ENCODE results near the gene AMDHD2.

AMDHD2 gene

DNA sequence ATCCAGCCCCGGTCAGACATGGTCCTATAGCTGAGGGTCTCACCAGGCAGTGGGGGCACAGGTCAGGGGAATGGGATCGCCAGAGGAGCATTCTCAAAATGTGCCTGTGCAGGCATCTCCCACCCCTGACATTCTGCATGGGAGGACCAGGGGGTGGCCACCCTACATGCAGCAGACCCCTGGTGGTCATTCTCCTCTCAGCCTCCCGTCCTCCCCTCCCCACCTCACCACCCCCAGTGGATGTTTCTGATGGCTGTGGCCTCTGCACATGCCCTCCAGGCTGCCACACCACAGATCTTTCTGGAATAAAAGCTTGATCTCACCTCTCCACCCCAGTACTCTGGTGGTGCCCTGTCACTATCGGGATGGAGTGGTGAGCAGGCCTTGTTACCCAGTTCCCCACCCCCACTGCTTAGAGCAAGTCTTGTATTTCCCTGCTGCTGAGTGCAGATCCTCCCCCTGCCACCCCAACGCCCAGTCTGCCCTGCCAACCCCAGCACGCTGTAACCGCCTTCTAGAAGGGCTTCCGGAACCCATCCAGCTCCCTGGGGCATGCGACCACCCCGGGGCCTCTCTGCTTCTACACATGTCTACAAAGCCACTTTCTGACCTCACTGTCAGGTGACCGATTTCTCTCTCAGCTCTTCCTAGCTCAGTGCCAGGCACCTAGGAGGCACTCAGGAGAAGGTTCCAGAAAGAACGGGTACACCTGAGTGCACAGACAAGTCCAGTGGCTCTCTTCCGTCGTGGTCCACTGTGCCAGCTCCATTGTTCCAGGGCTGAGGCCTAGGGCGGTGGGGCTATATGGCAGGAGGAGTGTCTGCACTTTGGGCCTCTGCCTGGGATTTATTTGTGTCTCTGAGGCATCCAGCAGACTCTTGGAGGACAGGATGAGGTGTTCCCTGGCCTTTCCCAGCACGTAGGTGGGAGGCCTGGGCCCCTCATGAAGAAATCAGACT is 36.0 kb upstream of the AMDHD2 start:
- DNase-seq = no peak

DNA sequence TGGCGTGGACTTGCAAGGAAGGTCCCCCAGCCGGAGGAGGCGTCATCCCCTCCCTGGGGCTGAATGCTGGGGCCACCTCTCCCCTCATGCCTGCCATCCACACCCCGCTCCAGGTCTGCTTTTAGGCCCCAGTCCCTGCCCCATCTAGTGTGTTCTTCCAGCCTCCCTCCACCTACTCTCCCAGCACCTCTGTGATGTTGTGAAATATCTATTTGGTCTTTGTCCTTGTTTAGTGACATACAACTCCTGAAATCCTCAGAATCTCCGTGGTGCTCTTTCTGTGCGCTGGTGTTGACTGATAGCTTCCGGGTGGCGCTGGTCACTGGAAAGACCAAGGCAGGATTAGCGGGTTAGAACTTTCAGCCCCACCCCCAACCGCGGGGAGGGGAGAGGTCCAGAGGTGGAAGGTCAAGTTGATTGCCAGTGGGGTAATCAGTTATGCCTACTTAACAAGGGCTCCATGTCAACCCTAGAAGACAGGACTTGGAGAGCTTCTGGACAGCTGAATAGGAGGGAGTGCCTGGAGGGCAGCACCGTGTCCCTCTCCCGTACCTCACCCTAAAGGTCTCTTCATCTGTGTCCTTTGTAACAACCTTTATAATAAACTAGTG is 35.2 kb upstream of the AMDHD2 start:
- no peak for DNase-seq

DNA sequence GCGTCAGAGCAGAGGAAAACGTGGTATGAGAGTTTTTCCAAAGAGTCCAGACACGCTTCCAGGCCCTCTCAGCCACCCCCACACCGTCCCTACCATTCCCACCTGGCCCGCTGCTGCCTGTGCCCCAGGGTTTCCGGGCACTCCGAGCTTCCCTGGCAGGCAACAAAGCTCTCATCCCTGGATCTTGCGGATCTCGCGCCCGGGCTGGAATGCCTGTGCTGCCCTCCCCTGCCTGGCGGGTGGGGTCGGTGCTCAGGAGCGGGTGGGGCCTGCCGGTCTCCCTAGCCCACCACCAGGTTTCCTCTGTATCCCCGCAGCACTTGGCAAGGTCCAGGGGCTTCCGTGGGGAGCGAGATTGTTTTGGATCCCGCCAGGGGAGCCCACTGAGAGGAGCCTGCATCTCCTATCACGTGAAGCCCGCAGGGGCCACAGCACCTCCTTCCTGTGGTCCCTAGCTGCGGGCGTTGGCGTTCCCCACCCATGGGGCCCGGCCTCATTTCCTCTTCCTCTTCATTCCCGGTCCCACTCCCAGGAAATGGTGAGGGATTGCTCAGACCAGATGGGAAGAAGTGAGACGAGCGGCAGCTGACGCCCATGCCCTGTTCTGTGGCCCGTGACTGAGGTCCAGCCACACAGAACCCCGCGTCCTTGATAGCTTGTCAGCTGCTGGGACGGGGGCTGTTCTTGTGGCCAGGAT is 34.2 kb upstream of the AMDHD2 start:
- no peak for DNase-seq

DNA sequence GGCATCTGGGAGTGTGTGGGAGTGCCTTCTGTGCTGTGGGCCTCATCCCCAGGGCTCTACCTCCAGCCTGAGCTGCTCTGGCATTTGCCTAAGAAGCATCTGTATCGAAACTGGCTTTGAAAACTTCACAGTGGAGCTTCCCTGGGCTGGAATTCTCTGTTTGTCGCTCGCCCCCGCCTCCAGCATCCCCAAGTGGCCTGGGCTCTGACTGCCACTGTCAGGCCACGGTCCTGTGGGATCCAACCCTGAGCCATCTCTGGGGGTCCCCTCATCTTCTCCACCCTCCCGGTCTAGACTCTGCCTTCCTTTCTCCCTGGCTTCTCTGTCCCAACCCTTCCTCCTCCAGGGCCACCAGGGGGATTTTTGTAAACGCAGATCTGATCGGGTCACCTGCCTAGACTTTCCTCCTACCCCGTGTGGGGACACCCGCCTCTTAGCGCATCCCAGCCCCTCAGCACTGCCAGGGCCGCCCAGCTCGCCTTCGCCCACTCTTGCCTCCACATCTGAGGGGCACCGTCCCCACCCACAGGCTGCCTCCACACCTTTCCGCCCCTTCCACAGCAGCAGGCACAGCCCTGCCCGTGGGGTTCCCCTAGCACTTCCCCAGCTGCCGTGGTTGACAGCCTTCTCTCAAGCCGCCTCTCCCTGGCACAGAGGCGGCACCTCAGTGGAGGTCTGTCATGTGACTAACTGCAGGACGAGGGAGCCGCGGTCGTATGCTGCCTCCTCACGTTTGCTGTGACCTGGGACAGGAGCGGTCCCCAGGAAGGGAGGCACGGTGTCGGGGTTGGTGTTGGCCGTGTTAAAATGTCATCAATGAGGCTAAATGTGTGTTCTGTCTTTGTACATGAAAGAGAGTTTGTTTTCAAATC is 33.3 kb upstream of the AMDHD2 start:
- DNase-seq = peak; percentile 54

DNA sequence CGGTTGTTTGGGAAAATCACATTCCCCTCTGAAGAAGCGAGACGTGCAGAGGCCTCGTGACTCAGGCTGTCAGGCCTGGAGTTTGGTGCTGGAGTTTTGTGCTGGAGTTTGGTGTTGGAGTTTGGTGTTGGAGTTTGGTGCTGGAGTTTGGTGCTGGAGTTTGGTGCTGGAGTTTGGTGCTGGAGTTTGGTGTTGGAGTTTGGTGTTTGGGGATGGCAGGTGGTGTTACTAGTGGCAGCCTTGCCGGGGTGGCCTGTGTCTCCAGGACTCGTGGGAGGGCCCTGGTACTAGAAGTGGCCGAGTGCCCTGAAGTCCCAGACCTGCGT is 32.7 kb upstream of the AMDHD2 start:
- DNase-seq = no peak

DNA sequence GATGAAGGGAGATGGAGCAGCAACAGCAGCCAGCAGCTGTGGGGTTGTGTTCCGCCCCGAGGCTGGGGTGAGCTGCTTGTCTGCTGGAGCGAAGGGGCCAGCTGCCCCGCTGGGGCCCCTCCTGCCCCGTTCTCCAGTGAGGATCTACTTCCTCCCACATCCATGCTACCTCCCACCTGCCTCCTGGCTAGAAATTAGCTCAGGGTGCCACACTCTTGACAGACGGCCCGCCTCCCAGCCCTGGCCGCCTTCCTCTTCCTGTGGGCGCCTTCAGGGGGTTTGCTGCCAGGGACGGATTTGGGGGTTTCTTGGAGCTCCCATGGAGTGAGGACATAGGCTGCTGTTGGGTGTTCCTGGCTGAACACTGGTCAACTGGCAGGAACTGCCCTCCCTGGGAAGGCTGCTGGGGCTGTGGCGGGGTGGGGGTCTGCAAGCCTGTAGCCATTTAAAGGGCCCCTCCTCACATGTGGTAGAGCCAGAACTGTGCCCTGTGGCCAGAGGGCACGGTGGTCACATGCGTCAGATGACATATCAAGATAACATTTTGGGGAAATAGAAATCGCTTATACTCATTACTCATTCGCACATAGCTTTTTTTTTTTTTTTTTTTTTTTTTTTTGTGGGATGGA is 32.2 kb upstream of the AMDHD2 start:
- DNase-seq = peak; percentile 55

DNA sequence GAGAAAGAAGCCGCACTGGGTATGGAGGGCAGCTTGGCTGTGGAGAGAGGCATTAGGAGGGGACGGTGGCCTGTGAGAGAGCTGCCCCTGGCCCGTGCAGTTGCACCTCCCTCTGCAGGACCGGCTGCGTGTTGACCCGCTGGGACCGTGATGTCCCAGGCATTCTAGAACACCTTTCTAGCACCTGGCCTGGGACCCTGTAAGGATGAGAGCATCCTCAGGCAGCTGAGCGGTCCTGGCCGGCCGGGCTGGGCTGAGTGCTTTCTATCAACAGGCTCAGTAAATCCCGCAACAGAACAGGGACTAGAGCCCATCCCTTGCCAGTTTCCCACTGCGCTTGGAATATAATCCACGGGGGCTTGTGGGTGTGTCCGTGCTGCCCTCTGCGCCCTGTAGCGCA is 30.6 kb upstream of the AMDHD2 start:
- no peak for DNase-seq

DNA sequence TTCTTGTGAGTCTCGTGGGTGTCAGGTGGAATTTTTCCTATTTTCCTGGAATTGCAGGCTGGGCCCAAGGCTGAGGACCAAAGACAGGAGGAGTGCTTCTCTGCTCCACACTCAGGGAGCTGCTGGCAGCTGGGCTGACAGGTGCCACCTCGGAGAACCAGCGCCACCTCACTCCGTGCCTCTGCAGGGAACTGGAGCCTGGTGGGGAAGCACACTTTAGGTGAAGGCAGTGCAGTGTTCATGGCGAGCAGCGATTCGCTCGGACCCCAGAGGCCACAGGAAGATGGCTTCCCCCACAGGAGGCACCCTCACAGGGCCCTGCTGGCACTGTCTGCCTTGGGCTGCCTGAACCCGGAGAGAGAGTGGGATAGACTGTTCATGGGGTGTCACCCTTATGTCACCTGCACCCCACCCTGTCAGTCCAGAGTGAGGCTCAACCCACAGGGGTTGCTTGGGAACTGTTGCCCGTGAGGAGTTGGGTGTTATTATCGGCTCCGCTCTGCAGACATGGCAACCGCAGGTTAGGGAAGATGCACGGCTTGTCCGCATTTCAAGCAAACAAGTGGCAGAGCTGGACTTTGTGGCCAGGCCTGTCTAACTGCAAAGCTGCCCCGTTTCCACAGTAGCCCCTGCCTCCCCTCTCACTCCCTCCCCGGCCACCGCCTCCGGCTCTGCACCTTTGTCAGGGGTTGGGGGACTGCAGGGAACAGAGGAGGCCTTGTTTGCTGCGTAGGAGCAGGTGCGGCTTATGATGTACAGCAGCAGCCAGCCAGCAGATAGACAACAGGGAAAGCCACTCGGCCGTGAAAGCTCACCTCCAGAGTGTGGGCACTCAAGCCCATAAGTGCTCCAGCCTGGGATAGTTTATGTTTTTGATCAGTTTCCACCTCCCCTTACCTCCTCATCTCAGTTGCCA is 29.7 kb upstream of the AMDHD2 start:
- DNase-seq = no peak

DNA sequence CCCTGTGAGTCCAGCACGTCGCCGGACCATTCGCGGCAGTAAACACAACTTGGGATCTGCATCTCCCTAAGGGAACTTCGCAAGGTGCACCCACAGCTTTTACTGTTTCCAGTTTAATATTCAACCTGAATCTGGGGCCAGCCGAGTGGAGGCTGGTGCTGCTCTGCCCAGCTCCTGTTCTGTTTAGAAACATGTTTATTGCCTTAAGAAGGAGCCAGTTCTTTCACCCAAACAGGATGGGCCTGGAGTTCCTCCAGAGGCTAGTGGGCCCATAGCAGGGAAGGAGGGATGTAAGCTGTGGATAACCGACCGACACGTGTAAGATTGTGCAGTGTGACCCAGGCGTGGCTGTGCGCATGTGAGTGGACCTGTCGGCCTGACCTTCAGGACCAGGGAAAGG is 27.9 kb upstream of the AMDHD2 start:
- DNase-seq = no peak

DNA sequence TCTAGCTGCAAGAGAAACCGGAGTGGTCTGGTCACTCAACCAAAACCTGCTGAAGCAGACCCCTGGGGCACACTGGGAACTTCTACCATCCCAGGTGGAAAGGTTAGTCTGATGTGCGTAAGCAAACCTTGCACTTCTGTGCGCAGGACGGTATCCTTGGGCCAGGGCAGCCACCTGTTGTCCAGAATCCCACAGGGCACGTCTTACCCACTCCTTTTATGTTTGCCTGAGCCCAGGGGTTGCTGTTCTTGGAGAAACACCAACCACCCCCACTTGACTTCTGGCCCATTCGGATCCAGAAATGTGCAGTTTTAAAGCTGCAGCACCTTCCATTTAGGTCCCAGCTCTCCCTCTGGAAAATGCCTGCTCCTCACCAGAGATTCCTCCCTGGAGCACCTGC is 26.6 kb upstream of the AMDHD2 start:
- DNase-seq = no peak

DNA sequence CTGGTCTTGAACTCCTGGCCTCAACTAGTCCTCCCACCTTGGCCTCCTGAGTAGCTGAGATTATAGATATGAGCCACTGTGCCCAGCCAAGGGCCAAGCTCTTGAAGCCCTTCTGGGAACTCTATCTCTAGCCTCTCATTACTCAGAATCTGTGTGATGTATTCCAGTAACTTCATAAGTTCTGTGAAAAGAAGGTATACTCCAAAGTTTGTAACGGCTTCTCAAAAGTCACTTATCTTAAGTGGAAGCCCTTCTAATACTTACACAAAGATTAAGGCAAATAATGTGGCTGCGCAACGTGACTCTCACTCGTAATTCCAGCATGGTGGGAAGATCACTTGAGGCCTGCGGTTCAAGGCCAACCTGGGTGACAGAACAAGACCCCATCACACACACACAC is 25.6 kb upstream of the AMDHD2 start:
- DNase-seq = no peak

DNA sequence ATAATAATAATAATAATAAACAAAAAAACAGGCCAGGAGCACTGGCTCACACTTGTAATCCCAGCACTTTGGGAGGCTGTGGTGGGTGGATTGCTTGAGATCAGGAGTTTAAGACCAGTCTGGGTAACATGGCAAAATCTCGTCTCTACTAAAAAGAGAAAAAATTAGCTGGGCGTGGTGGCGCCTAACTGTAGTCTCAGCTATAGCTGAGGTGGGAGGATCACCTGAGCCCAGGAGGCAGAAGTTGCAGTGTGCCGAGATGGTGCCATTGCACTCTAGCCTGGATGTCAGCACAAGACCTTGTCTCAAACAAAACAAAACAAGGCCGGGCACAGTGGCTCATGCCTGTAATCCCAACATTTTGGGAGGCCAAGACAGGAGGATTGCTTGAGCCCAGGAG is 25.1 kb upstream of the AMDHD2 start:
- DNase-seq = no peak

DNA sequence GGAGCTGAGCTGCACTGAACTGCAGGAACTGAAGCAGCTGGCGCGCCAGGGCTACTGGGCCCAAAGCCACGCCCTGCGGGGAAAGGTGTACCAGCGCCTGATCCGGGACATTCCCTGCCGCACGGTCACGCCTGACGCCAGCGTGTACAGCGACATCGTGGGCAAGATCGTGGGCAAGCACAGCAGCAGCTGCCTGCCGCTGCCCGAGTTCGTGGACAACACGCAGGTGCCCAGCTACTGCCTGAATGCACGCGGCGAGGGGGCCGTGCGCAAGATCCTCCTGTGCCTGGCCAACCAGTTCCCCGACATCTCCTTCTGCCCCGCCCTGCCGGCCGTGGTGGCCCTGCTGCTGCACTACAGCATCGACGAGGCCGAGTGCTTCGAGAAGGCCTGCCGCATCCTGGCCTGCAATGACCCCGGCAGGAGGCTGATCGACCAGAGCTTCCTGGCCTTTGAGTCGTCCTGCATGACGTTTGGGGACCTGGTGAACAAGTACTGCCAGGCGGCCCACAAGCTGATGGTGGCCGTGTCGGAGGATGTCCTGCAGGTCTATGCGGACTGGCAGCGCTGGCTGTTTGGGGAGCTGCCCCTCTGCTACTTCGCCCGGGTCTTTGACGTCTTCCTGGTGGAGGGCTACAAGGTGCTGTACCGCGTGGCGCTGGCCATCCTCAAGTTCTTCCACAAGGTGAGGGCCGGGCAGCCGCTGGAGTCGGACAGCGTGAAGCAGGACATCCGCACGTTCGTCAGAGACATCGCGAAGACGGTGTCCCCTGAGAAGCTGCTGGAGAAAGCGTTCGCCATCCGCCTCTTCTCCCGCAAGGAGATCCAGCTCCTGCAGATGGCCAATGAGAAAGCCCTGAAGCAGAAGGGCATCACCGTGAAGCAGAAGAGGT is 23.7 kb upstream of the AMDHD2 start:
- DNase-seq = no peak

DNA sequence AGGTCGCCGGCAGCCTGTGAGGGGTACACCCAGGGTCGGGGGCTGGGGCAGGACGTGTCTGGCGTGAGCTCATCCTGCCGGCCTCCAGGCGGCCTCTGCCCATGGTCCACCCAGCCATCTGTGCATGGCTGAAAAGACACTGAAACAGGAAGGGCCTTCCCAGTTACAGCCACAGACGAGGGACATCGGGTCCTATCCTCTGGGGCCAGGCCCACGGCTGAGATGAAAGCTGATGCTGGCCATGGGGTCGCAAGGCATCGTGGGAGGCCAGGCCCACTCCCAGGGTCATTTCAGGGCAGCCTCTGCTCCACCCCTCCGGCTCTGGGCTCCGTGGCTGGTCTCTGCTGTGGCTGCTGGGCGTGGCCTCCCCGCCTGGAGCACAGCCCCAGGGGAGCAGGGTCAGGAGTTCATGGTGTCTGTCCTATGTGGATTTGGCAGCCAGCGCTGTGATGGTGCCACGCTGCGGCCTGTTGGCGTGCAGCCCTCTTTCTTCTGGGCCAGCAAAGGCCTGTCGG is 23.0 kb upstream of the AMDHD2 start:
- peak; percentile 61 for DNase-seq

DNA sequence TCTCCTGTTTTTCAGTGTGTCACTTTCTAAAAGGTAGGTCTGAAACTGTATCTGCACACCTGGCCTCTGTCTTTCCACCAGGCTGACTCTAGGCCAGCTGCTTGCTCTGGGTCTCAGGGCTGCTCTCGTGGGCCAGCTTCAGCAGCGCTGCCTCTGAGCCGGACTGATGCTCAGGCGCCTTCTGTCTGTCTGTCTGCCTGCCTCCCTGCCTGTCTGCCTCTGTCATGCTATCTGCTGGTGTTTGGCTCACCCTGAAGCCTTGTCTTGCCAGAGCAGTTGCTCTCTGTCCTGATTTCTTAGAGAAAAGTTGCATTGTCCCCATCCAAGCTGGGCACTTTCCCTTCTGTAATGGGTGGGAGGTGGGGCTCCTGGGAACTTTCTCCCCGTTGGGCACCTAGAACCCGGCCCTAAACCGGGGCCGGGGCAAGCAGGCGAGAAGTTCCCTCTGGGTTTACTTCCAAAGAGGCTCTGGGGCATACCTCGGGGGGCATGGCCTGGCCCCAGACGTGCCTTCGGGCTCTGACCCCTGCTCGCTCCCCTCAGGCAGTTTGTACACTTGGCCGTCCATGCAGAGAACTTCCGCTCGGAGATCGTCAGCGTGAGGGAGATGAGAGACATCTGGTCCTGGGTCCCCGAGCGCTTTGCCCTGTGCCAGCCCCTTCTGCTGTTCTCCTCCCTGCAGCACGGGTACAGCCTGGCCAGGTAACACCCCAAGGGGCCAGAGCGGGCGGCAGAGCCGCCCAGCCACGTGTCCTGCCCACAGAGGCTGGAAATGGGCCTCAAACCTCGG is 22.3 kb upstream of the AMDHD2 start:
- DNase-seq = no peak

DNA sequence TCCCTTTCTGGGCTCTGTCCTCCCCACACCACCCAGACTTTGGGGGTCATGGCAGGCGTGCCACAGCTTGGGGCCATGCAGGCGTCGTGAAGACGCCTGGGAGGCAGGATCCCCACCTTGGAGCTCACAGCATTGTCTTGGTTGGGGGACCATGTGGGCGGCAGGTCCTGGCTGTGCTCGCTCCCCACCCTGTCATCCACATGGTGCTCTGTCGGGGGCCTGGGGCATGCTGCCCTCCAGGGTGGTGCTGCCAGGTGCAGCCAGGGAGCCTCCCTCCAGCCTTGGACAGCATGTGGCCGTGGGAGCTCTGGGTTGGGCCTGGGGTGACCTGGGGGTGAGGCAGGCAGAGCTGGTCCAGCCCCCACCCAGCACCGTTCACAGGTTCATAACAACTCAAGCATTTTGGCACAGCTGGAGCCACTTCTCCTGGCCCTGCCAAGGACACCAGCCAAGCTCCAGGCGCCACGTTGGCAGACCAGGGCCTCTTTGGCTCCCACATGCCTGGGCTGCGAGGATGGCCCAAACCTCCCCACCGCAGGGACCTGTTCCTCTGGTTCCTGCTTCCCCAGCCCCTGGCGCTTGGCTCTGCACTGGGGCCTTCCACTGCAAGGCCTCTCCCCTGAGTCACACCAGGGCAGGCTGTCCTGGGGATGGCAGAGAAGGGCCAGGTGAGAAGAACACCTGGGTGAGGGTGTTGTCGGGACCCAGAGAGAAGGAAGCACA is 21.5 kb upstream of the AMDHD2 start:
- DNase-seq = peak; percentile 42

DNA sequence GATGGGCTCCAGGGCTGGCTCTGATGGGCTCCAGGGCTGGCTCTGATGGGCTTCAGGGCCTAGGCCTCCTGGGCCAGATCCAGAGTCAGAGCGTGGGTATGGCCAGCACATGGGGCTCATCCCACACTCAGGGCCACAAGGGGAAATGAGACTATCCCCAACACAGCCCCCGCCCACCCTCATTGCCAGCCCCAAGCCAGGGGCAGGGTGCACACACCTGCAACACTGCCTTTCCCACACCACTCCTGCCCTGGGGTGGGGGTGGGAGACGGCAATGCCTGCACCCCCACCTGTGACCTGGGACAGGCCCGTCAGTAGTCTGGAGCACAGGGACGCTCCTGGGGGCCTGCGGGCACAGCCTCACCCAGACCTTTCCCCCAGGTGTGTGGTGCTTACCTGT is 20.7 kb upstream of the AMDHD2 start:
- no peak for DNase-seq

DNA sequence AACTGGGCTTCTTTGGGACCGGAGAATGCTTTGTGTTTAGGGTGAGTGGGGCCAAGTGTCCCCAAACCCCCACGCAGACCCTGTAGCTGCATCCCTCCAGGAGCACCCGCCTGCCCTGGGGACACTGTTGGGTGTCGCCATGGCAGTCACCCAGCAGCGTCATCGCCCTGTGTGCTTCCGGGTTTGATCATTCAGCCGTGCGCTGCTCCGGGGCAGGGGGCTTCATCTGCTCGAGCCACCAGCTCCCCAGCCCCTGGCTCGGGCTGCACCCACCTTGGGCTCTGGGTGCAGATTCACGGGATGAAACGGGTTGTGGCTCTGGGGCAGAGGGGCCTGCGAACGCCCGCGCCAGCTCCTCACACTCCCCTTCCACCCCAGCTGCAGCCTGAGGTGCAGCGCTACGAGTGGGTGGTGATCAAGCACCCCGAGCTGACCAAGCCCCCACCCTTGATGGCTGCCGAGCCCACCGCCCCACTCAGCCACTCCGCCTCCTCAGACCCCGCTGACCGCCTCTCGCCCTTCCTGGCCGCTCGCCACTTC is 20.2 kb upstream of the AMDHD2 start:
- DNase-seq = no peak

Measured in right forelimb (tissue), 1 donor.